Medulla oblongata (tissue), 1 donor: ENCODE measurements around the gene PPP1R1B.

Experiments used
- DNase-seq: peaks from one replicate; pipeline ENCODE4 v3.0.0-alpha.2; 2015; ENCODE audit errors: extremely low spot score

PPP1R1B gene

GRCh38 chr17:39632153-39632941, 5.6 kb downstream of the PPP1R1B start:
- peak; percentile 84 for DNase-seq

- no peak for DNase-seq
Observed at GRCh38 chr17:39633570-39634183, 6.9 kb downstream of the PPP1R1B start.

GRCh38 chr17:39634384-39634871, 7.7 kb downstream of the PPP1R1B start:
- DNase-seq = peak; percentile 80

DNA sequence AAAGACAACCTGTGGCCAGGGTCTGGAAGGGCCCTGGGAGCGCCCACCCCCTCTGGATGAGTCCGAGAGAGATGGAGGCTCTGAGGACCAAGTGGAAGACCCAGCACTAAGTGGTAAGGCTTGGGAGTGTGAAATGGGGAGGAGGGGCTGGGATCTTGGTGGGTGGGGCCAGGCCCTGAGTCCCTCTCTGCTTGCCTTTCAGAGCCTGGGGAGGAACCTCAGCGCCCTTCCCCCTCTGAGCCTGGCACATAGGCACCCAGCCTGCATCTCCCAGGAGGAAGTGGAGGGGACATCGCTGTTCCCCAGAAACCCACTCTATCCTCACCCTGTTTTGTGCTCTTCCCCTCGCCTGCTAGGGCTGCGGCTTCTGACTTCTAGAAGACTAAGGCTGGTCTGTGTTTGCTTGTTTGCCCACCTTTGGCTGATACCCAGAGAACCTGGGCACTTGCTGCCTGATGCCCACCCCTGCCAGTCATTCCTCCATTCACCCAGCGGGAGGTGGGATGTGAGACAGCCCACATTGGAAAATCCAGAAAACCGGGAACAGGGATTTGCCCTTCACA, 8.9 kb downstream of the PPP1R1B start:
- DNase-seq = no peak

DNA sequence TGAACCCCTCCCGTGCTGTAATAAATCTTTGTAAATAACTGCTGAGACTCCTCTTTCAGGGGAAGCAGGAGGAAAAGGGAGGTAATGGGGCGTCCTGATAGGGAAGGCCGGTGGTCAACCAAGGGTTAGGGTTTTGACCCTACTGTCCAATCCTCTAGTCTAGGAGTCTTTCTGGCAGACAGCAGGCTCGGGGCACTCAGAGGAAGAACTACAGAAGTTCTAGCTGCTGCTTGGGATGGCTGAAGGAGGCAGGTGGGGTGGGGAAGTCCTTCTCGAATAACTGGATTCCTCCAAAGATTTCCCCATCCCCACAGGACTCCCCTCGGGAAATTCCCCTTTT, 9.8 kb downstream of the PPP1R1B start:
- no peak for DNase-seq

GRCh38 chr17:39636927-39637736, 10.4 kb downstream of the PPP1R1B start, which contains the start of gene STARD3:
Gene STARD3, plus strand, starts transcription at chr17:39637144. Its CDS starts 16,388 bp downstream, at chr17:39653532.
- peak; percentile 91 for DNase-seq

DNA sequence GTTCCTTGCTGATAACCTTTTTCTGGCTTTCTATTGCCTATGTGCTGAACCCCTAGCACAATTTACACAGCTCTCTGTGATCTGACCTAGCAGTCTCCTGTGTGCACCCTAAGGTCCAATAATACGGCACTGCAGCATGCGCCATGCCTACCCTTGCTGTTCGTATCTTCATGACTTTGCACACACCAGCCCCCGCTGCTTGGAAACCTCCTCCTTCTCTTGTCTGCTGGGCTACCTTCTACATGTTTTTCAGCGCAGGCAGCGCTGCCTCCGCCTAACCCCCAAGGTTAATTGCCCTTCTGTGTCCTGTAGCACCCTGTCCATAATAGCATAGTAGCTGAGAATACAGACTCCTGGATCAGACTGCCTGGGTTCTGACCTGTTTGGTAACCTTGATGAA, 11.6 kb downstream of the PPP1R1B start:
- DNase-seq = no peak

GRCh38 chr17:39639043-39639442, 12.3 kb downstream of the PPP1R1B start:
- no peak for DNase-seq

DNA sequence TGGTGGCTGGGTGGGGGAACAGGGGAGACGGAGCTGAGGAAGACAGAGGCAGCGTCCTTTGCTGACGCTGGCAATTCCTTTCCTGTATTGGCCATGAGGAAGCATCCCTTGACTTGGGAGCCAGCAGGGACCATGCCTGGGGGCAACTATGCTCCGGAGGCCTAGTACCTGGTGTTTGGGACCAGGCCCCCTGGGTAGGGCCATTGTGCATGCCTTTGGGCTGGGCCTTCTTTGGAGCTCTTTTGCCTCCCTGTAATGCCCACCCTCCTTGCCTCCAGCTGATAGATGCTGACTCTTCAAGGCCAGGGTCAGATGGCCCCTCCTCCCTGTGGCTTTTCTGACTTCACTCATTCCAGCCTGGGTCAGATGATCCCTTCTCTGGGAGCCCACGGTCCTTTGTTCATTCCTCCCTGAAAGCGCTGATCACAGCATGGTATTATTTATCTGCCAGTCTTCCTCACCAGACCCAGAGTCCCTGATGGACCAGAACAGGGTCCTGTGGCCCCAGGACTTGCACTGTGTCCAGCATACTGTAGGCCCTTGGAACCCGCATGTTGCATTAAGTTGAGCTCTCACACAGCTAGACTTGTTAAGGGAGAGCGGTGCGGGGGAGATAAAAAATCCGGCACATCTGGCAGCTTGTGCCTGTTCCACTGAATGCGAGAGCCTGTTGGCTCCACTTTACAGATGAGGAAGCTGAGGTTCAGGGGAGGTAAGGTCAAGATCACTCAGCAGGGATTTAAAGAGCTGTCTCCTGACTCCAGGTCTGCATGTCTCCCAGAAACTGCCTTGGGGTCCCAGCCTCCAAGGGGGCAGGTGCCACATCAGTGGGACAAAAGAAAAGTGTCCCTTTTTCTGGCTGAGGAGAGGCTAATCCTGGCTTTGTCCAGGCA, 13.1 kb downstream of the PPP1R1B start:
- no peak for DNase-seq

DNA sequence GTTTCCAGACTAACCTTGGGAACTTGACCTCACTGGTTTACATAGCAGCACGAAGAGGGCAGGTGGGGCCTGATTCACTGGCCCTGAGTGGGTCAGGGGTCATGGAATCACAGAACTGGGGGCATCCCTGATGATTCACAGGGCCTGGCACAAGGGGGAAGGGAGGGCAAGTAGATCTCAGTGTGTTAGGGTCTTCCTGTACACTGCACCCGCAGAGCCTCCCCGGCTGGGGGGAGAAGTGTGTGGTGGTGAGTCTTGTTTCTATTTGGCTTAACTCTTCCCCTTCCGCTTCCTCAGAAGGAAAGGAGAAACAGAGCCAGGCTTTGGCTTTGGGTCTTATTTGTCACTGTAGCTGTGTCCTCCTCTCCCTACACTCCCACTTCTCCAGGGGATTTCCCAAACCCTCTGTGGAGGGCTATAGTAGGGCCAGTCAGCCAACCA, 13.9 kb downstream of the PPP1R1B start:
- no peak for DNase-seq

- DNase-seq = no peak
Observed at GRCh38 chr17:39641097-39641496, 14.3 kb downstream of the PPP1R1B start.

GRCh38 chr17:39641883-39642282, 15.1 kb downstream of the PPP1R1B start:
- no peak for DNase-seq

GRCh38 chr17:39642291-39643074, 15.7 kb downstream of the PPP1R1B start:
- no peak for DNase-seq

DNA sequence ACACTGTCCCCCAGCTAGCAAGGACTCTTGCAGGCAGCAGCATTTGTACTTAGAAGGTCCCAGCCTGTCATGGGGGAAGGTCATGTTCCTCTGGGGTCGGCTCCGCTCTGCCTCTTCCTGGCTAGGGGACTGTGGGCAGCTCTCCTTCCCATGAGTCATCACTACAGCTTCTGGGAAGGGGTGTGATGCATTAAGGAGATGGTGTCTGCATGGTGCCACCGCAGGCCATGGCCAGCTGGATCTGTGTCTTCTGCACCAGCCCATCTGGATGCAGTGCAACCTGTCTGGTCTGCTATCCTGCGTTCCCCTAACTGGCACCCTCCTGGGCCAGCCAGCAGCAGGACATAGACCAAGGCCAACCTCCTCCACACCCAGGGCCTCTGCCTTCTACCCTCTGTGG, 16.5 kb downstream of the PPP1R1B start:
- DNase-seq = no peak

DNA sequence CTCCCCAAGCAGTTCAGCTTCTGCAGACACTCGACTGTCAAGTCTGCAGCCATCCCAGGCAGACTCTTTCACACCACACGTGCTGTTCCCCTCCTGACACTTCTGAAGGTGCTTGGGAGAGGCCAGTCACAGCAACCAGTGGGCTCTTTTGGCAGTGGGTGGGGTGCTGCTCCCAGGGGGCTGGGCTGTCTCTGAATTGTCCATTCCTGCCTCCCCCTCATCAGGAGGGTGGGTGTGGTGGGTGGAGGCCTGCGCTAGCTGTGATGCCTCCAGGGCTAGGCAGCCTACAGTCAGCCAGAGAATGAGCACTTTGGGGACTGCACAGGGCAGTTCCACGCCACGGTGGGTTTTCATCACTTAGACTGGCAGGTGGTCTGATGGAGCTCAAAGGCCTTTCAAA, 20.5 kb downstream of the PPP1R1B start:
- no peak for DNase-seq

- no peak for DNase-seq
Observed at GRCh38 chr17:39648616-39649366, 22.0 kb downstream of the PPP1R1B start.

- no peak for DNase-seq
Observed at GRCh38 chr17:39650121-39650579, 23.4 kb downstream of the PPP1R1B start.

DNA sequence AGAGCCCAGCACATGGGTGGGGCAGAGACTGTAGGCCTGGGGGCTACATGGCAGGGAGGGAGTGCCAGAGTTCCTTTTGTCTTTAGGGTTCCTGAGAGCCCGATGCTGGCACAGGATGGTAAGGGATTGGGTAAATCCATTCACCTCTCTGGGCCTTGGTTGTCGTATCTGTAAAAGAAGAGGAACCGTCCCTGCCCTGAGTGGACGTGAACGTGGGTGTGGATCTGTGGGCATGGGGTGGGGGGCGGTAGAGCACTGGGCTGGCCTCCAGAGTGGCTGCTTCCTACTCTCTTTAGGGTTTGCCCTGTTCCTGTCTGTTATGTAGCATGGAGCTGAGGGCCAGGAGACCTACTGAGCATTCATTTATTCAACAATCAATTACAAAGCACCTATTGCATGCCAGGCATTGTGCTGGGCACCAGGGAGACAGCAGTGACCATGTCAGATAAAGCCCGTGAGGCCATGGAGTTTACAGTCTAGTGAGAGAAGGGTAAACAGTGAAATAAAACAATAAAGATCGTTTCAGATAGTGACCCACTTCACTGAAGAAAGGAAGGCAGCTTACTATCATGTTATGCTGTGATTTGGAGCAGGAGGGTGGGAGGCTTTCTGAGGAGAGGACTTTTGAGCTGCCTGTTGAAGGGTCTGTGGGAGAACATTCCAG, 25.3 kb downstream of the PPP1R1B start:
- DNase-seq = no peak
